HG02938 (cell line): ENCODE results near the gene CARS1.

Experiments
- ATAC-seq: cut with Tn5 transposase; IDR thresholded peaks from one replicate; pipeline ENCODE4 v1.9.1; 2021; ENCODE audit warnings: mild to moderate bottlenecking, moderate library complexity; ENCODE audit not compliant: unreplicated experiment

The CARS1 gene

DNA sequence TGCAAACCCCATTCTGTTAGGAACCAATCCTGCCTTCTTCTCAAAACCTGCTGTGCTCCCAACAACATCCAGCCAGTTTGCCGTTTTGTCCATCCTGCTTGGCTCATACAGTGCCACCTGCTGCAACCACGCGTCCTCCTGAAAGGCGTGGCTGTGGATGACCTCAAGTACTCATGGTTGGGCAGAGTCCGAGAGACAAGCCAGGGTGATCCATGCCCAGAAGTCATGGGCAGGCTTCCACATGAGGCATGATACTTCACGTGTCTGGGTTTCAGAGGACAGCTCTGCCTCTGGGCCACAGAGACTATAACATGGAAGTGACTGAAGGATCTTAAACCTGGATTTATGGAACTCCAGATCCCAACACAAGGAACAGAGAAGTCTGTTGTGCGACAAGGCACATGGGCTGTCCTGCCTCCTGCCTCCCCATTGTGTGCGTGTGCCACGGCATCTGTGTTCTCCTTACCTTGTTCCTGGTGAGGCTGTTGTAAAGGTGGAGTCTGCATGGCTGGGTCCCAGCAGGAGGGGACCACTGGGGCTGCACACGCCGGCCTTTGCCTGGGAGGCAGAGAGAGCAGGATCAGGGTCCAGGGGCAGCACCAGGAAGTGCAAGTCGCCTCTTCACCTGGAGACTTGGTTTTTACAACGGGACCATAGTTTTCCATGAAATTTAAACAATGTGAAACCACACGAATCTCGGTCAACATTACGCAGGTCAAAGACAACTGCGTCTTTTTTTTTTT is 15.4 kb downstream of the CARS1 start:
- no peak for ATAC-seq

DNA sequence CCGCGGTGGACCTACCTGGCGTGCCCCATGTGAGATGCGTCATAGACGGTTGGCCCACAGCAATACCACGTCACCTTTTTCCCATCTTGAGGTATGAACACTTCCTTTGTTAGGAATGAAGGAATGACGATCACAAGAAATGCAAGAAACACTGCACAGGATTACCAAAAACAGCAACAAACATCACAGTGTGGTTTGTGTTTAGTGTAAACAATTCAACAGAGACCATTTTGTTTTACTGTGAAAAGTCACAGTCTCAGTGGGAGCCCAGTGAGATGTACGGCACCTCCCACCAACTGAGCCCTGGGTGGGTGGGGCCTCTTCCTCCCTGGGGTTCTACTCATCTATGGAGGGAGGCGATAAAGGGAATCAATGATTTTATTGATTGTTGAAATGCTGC is 16.3 kb downstream of the CARS1 start:
- no peak for ATAC-seq

DNA sequence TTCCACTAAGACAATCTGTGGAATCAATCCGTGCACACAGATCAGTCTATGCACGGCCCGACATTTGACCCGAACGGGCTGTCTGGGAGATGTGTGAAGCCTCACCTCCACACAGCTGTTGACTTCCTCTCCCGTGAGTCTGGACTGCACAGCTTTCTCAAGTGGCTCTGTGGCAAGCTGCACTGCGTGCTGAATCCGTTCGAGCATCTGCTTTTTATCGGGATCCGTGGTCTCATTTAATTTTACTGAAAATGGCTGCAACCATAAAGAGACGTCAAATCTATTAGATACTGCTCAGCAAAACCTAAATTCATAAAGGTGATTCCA is 19.3 kb downstream of the CARS1 start:
- ATAC-seq, result no peak

DNA sequence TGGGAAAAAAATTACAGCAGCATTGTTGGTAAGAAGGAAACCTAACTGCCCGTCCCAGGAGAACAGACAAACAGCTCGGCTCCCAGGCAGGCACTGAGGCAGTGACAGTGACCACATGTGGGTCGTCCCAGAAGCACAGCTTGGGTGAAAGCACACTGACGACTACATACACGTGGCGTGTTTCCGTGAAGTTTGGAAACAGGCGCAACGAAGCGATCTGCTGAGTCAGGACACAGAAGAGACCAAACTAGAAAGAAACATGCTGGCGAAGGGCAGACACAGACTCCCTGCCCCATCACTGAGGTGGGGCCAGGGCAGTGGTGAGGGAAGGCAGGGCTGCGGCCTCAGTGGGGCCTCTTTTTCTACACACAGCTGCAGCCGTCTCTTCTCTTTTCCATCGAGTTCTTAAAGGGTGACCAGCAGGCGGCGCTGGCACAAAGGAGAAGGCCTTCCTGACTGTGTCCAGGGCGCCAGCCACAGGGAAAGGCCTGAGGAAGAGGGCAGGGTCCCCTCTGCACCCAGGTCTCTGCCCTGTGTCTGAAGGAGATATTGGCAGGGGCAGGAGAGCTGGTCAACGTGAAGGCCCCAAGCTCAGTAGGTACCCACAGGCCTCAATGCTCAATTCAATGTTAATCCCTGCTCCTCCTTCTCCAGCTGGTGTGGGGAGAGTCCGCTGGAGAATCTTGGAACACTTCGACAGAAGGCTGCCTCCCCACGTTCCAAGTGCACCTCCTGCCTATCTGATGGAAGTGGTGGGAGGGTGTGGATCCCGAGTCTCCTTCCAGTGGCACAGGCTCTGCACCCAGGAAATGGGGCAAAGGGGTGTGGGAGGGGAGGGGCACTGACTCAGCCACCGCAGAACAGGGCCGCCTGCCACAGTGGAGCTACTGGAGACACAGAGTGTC is 19.9 kb downstream of the CARS1 start:
- no peak for ATAC-seq

DNA sequence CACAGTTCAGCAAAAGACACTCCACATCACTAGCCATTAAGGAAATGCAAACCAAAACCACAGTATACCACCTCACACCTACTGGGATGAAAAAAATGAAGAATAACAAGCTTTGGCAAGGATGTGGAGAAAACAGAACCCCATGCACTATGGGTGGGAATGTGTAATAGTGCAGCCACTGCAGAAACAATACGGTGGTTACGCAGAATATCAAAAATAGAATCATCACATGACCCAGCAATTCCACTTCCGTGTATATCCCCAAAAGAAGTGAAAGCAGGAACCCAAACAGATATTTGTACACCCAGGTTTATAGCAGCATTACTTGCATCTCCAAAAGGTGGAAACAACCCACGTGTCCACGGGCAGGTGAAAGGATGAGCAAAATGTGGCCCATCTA is 20.8 kb downstream of the CARS1 start:
- no peak for ATAC-seq

DNA sequence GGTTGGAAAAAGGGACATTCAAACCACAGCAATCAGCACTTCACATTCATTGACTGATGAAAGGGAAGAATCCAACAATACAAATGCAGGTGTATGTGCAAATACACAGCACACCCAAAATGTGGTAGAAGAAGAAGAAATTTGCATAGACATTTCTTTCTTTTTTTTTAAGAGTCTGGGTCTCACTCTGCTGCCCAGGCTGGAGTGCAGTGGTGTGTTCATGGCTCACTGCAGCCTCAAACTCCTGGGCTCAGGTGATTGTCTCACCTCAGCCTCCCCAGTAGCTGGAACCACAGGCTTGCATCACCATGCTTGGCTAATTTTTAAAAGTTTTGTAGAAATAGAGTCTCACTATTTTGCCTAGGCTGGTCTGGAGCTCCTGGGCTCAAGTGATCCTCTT is 21.9 kb downstream of the CARS1 start:
- no peak for ATAC-seq

DNA sequence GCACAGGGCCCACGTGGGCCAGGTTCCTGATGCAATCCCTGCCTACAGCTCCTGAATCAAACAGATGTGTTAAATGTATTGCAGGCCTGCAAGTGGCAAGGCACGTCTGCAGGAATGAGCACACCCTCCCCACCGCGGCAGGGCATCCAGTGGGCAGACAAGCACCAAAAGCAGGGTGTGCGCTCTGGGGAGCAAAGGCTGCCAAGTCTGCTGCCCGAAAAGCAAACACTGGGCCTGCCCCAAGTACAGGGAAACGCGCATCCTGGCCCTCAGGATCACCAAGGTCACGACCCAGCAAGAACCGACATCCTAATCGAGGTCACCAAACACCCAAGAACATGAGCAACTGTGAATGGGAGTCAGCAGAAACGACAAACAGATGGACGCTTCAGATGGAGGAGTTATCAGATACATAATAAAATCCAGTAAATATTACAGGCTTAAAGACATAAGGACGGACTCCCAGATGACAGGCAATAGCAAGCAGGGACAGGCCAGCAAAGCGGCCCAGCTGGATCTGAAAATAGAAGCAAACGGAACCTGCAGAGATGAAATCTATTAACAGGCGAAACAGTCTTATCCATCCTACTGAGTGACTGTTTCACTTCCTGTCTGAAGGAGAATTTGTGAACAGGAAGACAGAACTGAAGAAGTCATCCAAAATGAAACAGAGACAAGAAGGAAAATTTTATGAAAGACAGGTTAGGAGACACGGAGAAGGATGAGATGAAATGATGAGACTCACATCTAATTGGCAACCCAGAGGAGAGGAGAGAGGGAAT is 26.7 kb downstream of the CARS1 start:
- no peak for ATAC-seq

DNA sequence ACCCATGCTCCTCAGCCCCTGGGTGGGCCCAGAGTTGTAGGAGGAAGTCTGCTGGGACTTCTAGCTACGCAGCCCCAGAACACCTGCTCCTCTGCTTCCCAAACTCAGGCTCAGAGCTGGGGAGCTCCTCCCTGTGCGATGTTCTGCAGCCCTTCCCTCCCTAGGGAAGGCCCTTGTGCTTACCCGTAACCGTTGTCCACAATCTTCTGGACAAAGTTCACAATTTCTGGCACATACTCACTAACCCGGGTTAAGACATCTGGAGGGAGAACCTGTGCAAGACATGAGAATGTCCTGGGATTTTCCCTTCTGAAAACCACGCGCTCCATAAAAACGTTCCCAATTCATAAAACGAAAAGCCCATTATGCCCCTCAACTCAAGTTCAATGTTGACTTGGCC is 28.4 kb downstream of the CARS1 start:
- ATAC-seq, result no peak

DNA sequence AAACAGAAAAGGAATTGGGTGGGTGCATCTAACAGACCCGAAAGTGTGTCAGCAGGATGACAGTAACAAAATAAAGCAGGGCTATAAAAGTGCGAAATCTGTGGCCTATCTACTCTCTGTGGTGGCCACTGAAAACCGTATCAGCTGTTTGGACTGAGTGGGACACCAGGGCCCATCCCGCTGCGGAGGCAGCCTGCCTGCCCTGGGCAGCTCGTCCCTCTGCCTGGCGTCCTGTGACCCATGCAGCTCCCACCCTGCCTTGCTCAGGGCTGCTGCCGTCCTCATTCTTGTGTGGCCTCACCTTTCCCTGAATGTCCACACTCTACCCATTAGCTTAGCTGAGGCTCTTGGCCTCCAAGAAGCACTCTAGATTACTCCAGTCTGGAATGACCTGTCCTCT is 30.4 kb downstream of the CARS1 start:
- ATAC-seq, result no peak

DNA sequence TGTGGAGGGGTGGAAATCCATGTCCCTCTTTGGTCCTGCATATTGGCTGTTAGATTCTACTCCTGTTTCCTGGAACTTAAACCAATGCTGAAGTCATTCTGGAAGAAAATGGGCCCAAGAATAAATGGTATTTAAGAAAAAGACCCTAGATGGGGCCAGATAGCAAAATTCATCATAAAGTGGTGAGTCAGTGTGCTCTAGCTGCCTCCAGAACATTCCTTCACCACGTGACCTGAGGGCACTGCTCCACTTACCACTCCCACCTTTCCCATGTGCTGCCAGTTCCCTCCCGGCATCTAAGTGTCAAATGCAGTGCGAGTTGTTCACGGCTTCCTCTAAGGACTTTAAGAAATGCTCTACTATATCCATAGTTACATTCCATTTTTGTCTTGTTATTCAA is 34.2 kb downstream of the CARS1 start:
- ATAC-seq, result no peak

DNA sequence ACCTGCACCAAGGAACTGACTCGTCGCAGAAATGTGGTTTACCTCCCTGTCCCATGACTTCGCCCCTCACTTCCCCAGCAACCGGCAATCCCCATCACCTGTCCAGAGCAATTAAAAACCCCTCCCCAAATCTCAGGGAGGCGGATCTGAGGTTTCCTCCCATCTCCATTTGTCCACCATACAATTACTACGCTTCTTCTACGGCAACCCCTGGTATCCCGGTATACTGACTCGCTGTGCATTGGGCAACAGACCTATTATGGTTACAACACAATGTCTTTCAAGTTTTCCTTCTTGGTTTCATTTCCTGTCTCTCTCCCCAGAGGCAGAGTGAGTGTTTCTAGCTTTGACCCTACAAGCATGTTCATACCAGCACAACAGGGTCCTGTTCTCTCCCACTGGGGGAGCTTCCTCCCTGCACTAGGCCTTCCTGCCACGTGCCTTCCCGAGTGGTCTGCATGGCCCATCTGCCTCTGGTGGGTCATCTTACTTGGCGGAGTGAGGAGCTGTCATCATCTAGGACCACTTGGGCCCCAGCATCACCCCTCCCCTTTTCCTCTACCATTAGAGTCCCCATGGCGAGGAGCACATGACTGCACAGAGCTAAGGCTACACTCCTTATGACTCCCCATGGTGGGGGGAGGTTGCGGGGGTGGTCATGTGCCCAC is 34.8 kb downstream of the CARS1 start:
- ATAC-seq, result peak; percentile 57

DNA sequence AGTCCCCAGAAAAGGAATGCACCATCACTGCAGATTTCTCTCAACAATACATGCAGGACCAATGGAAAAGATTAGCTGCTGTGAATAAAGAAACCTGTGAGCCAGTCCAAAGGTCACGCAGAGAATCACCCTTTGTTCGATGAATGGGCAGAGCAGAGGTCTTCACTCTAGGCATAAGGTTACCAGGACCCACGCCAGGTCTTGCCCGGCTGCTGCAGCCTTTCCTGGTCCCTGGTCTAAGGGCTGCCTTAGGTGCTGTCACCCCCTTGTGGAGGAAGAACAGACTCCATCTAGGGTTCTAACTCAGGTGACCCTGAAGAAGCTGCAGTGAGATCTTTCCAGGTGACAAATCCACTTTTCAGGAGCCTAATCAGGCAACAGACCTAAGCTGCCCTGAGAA is 36.1 kb downstream of the CARS1 start:
- no peak for ATAC-seq

DNA sequence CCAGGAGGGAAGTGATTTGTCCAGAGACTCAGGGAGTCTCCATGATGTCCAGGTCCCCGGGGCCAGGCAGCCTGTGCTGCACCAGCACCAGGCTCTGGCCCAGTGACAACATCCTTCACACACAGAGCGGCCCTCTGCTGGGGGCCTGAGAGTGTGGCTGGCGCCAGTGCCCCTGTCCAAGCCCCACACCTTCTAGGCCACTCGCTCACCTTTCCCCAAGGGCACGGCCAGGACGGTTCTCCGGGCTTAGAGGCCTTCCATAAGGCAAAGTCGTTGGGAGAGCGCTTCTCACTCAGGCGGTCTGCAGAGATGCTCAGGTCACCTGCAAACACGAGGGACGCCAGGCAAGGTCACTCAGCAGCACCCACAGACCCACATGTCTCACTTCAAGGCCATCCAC is 37.2 kb downstream of the CARS1 start:
- ATAC-seq, result no peak

DNA sequence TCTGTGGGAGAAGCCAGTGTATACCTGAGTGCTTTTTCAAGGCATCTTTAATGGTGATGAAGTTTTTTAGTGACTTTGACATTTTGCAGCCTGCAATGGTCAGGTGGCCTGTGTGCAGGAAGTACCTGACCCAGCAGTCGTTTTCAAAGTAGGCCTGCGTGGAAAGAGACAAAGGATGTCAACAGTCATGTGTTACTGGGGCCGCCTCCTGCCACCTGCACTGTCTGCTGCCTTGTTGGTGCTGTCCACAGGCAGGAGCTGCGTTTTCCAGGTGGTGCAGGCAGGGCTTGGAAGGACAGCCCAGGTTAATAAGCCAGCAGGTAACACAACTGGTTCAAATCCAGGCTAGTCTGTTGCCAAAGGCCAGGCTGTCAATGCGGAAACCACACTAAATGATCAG is 38.6 kb downstream of the CARS1 start:
- no peak for ATAC-seq

DNA sequence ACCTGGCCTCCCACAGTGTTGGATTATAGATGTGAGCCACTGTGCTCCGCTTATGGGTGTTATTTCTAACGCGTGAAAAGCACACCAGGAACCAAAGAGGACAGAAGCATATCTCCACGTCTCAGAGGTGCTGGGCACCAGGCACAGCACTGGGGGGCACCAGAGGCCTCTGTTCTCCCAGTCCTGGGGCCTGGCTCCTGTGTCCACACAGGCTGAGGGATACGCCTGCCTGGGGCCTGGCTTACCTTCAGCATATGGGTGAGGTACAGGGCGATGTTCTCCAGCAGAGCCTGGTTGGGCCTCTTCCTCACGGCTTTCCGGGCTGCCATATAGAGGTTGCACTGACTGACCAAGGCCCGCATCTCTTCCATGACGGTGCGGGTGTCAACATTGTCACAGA is 40.4 kb downstream of the CARS1 start:
- ATAC-seq, result no peak

DNA sequence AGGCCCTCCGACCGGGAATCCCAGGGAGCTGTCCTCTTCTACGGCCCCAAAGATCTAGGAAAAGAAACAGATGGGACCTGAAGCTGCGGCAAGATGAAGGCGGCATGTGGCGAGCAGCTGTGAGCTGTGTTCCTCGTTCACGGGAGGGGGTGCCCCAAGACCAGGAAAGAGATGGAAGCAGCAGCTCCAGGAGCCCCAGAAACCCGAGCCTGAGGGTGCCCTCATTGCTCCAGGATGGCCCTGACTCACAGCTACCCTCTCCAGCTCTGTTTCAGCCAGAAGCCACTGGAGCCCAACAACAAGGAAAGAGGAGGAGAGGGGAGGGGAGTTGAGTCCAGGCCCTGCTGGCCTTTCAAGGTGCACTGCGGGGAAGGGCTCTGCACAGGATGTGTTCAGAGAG is 41.4 kb downstream of the CARS1 start:
- ATAC-seq, result no peak

DNA sequence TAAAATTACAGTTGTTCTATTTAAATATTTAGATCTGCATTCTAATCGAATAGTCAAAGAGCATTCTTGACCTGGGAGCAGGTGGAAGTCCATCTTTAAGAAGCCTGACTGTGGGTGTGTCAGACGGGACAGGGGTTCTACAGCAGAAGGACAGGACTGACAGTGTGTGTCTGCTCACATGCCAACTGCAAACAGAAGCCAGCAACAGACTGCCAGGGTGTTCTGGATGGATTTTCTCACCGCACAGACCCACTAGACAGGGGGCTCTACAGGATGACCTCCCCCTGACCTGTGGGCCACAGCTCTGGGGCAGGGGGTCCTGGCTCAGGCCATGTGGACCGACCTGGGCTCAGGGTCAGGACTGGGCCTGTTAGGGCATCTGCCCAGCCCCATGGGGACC is 42.3 kb downstream of the CARS1 start:
- no peak for ATAC-seq

DNA sequence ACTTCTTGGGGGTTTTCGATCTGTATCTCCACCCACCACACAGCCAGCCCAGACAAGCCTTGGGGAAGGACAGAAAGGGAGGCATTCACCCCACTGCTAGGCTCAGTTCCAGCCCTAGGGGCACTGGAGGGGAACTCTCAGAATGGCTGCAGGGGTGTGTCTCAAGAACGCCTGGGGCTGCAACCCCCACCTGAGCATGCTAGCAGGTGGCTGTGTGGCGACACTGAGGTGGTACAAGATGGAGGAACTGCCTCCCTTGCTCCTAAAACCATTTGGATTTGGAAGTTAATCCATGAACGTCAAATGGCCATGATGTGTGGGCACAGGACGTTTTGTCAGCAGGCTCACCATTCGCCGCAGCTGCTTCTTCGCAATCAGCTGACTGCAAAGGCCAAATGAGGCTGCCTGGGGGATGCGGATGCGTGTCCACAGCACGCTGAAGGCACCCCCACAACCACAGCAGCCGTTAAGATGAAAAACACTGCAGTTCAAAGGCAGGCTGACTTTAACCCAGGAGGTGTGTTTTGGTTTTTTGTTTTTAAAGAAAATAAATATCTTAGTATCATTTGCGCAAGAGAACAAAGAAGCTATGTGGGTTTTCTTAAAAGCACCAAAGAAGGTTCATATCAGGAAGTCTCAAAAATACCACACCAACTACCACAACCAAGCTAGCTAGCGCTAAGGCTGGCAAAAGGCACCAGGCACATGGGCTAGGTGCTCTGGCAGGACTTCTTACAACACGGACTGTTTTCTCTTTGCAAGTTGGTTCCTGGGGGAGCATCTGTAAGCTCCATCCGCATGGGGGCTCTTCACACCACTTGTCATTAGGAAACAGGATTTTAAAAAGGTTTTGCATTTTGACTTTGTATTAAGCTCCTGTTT is 42.9 kb downstream of the CARS1 start:
- ATAC-seq, result no peak

DNA sequence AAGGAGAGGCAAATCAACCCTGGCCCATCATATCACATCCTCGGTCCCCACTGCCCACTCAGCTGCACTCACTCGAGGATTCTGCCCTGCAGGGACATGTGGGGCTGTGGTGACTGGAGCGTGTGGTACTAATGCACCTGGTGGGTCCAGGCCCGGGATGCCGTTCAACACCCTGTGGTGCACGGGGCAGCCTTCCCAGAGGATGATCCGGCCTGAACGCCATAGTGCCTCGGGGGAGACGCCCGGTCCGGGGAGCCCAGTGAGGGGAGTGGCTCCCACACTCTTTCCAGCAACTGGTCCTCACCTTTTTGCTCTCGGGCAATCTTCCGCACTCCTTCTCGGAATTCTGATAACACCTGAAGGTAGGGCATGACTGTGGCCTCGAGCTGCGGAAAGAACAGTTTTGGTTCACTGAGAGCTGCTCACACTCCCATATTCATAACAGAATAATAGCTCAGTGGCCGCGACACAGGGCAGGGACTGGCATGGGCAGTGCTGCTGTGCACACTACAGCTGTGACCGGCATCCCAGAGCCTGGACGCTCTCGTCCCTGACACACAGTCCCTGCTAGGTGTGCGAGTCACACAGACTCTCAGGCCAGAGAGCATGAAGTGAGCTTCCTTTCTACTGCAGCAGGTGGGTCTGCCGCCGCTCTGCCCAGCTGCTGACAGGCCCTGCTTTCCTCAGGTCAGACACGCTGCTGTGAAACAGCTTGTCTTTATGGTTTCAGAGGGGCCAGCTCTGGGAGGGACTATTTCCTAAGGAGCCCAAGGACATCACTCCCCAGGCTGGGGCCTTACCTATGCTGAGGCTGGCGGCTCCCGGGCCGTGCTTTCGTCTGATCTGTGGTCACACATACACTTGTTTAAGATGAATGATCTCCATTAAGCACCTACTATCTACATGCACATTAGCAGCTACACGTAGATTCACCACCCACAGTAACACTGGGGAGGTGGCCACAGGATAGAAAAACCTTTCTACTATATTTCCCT is 45.0 kb downstream of the CARS1 start:
- ATAC-seq, result no peak
